Iris pigment epithelial cell (primary cell): Measurements from ENCODE around the gene INHBE.
"Not testable (repeated sequence)": the region's sequence is repeated elsewhere in the genome, so short reads cannot be mapped to it uniquely, and the experiment has no call there.

Experiments
- DNase-seq: peaks from one replicate; pipeline ENCODE4 v3.0.0-alpha.2; 2011; ENCODE audit warnings: low read depth

The INHBE gene

GRCh38 chr12:57441393-57441792, 13.7 kb upstream of the INHBE start:
- not testable (repeated sequence) for DNase-seq

- DNase-seq = no peak
Measured at GRCh38 chr12:57441846-57442427, 13.2 kb upstream of the INHBE start.

- DNase-seq = not testable (repeated sequence)
Measured at GRCh38 chr12:57444337-57444736, 10.8 kb upstream of the INHBE start.

- DNase-seq = no peak
Measured at GRCh38 chr12:57444744-57445143, 10.4 kb upstream of the INHBE start.

GRCh38 chr12:57446292-57446960, 8.7 kb upstream of the INHBE start:
- no peak for DNase-seq

GRCh38 chr12:57448669-57449068, 6.4 kb upstream of the INHBE start:
- DNase-seq = no peak

GRCh38 chr12:57449375-57449774, 5.7 kb upstream of the INHBE start:
- no peak for DNase-seq

GRCh38 chr12:57450057-57450456, 5.0 kb upstream of the INHBE start:
- no peak for DNase-seq

- DNase-seq = no peak
Measured at GRCh38 chr12:57451233-57451778, 3.8 kb upstream of the INHBE start.

GRCh38 chr12:57452181-57452936, 2.7 kb upstream of the INHBE start:
- peak; percentile 89 for DNase-seq

GRCh38 chr12:57452937-57453509, 2.1 kb upstream of the INHBE start:
- DNase-seq = peak; percentile 68

GRCh38 chr12:57454213-57454565, 918 bp upstream of the INHBE start:
- no peak for DNase-seq

- DNase-seq = no peak
Measured at GRCh38 chr12:57455374-57456144, 452 bp downstream of the INHBE start.

GRCh38 chr12:57456145-57456700, 1.1 kb downstream of the INHBE start:
- DNase-seq = peak; percentile 28

GRCh38 chr12:57456737-57457490, 1.8 kb downstream of the INHBE start:
- DNase-seq = no peak

GRCh38 chr12:57458665-57459054, 3.6 kb downstream of the INHBE start:
- DNase-seq = no peak

GRCh38 chr12:57459055-57459749, 4.1 kb downstream of the INHBE start:
- DNase-seq = peak; percentile 96

GRCh38 chr12:57459750-57460467, 4.8 kb downstream of the INHBE start, which contains the start of gene GLI1:
TSS of gene GLI1 (plus strand) at chr12:57459785. CDS start at chr12:57463692, 3,907 bp downstream.
- DNase-seq = no peak

- DNase-seq = no peak
Measured at GRCh38 chr12:57460468-57460784, 5.3 kb downstream of the INHBE start.

- DNase-seq = no peak
Measured at GRCh38 chr12:57460841-57461275, 5.8 kb downstream of the INHBE start.
